Keratinocyte (primary cell): ENCODE measurements around the gene SELENBP1. TPM values are rescaled to one million over a fixed set of nuclear protein-coding genes. Genes with fewer than 3 reads are reported as not detected.

Experiments
- DNase-seq: peaks from one replicate; pipeline ENCODE4 v3.0.0-alpha.2; 2011; ENCODE audit warnings: low read depth, missing footprints, low spot score
- FAIRE-seq: peaks from 2 replicates; lab custom pipeline; 2011; peaks lifted over from hg19 to GRCh38; lab: Jason Lieb, UNC
- H2AFZ ChIP-seq: 2 replicates; pipeline ENCODE4 v1.6.0; 2012; ENCODE audit warnings: low read length, control low read depth, inconsistent platforms; ENCODE audit not compliant: control insufficient read depth
- H3K27ac ChIP-seq: 2 replicates; pipeline ENCODE4 v1.5.1; 2011; ENCODE audit warnings: low read length; ENCODE audit not compliant: control insufficient read depth, insufficient read depth
- H3K27me3 ChIP-seq: 3 replicates; pipeline ENCODE4 v1.6.0; 2011; ENCODE audit warnings: low read length; ENCODE audit not compliant: control insufficient read depth, insufficient read depth; ENCODE audit errors: extremely low read depth
- H3K36me3 ChIP-seq, 2 experiments: 2 replicates in 1 of 2; 3 replicates in 1 of 2; pipeline ENCODE4 v1.5.1; 2011; ENCODE audit warnings: low read length in 2 of 2, mild to moderate bottlenecking in 1 of 2; ENCODE audit not compliant: control insufficient read depth in 2 of 2, insufficient read depth in 2 of 2; ENCODE audit errors: extremely low read depth in 1 of 2
- H3K4me1 ChIP-seq: 3 replicates; pipeline ENCODE4 v1.5.1; 2011; ENCODE audit warnings: low read length; ENCODE audit not compliant: control insufficient read depth, insufficient read depth; ENCODE audit errors: extremely low read depth
- H3K4me2 ChIP-seq: 3 replicates; pipeline ENCODE4 v1.6.0; 2011; ENCODE audit warnings: low read depth, low read length; ENCODE audit not compliant: control insufficient read depth, insufficient read depth; ENCODE audit errors: extremely low read depth
- H3K4me3 ChIP-seq, 3 experiments: fragments of 200-600 bp in 1 of 3; sonication (generic) in 1 of 3; 2 replicates in 2 of 3; 3 replicates in 1 of 3; pipeline ENCODE4 v1.5.1; 2011 to 2016; ENCODE audit warnings: low read length in 3 of 3, mild to moderate bottlenecking in 3 of 3, control low read depth in 2 of 3, inconsistent platforms in 1 of 3, low read depth in 1 of 3, mixed read lengths in 1 of 3, mixed run types in 1 of 3, moderate library complexity in 1 of 3; ENCODE audit not compliant: control insufficient read depth in 2 of 3, insufficient read depth in 2 of 3; ENCODE audit errors: extremely low read depth in 1 of 3
- H3K79me2 ChIP-seq: 2 replicates; pipeline ENCODE4 v1.6.0; 2012; ENCODE audit warnings: low read length; ENCODE audit not compliant: control insufficient read depth, insufficient read depth
- H3K9ac ChIP-seq: 3 replicates; pipeline ENCODE4 v1.6.0; 2011; ENCODE audit warnings: low read length; ENCODE audit not compliant: control insufficient read depth, insufficient read depth; ENCODE audit errors: extremely low read depth
- H3K9me1 ChIP-seq: 3 replicates; pipeline ENCODE4 v1.6.0; 2011; ENCODE audit warnings: low read length; ENCODE audit not compliant: control insufficient read depth, insufficient read depth; ENCODE audit errors: extremely low read depth
- H3K9me3 ChIP-seq: 2 replicates; pipeline ENCODE4 v1.5.1; 2012; ENCODE audit warnings: low read depth, low read length; ENCODE audit not compliant: control insufficient read depth
- H4K20me1 ChIP-seq: 3 replicates; pipeline ENCODE4 v1.6.0; 2011; ENCODE audit warnings: low read length; ENCODE audit not compliant: control insufficient read depth, insufficient read depth; ENCODE audit errors: extremely low read depth
- EZH2 ChIP-seq: IDR thresholded peaks from one replicate; pipeline ENCODE4 v1.6.1; 2012; ENCODE audit warnings: inconsistent platforms, mild to moderate bottlenecking, low read length, moderate library complexity
- dilution Hi-C: fragments of 300-500 bp; cut with MboI; formaldehyde crosslinking; loops from one replicate; pipeline ENCODE4 v1.7.0; 2020; ENCODE audit warnings: low sequenced_read_pairs; ENCODE audit not compliant: extremely low pct_ligation_motif_present
- polyA plus RNA-seq, 5 experiments: library from polyadenylated mRNA; depleted of rRNA in 3 of 5; stranded (reverse) in 3 of 5; stranded (forward) in 1 of 5; unstranded in 1 of 5; fragments of >200 nt; gene quantifications; 1 replicate in 1 of 5; 2 replicates in 3 of 5; 3 replicates in 1 of 5; pipeline versions ENCODE4 v1.2.1 to v1.2.3, GENCODE V29; 2011 to 2012; ENCODE audit warnings: missing spikeins in 2 of 5, low read depth in 1 of 5, low replicate concordance in 1 of 5
- TF ChIP-seq, protein P1 (sequence below), 3 experiments: IDR thresholded peaks in 1 of 3; conservative IDR thresholded peaks in 1 of 3; optimal IDR thresholded peaks in 1 of 3; 2 replicates in 2 of 3; 3 replicates in 1 of 3; pipeline versions ENCODE3 to v1.5.1; 2011; ENCODE audit warnings: low read length in 3 of 3, mild to moderate bottlenecking in 3 of 3, moderate library complexity in 2 of 3, control low read depth in 1 of 3, inconsistent platforms in 1 of 3; ENCODE audit not compliant: insufficient read depth in 2 of 3; ENCODE audit errors: extremely low read depth in 1 of 3

The SELENBP1 gene
- polyA plus RNA-seq, 1 donor (not counting 4 experiments of a cell fraction or from before 2014, with no cell fraction given) = 3.0 TPM

DNA sequence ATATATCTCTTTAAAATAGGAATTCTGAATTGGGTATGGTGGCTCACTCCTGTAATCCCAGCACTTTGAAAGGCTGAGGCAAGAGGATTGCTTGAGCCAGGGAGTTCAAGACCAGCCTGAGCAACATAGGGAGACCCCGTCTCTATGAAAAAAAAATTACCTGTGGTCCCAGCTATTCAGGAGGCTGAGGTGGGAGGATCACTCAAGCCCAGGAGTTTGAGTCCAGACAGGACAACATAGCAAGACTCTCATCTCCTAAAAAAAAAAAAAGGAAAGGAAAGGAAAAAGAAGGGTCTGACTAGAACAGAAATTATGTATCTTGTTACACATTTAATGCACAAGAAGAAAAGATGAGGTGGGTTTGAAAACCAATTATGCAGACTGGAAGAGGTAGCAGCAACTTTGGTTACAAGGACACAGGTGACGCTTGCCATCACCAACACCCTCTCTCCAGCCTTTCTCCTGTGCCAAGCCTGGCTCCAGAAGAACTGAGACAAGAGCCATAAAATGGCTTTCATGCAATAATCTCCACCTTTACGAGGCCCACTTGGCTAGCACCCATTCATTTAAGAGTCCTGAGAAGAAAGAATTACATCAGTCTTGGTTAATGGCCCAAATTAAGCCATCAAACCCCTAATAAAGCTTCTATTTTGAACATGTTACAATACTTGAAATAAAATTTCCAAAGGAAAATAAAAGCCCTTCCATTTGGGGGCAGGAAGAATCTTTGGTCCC, 4.8 kb upstream of the SELENBP1 start:
- no peaks in the 10 kb centered on the region for H3K27me3 ChIP-seq
- no peak for DNase-seq
- H3K9me3 ChIP-seq = no peaks in the 10 kb centered on the region
- no peaks in the 10 kb centered on the region for H3K79me2 ChIP-seq
- no peak overlapping the region for H3K9ac ChIP-seq
- no peak overlapping the region for H3K4me2 ChIP-seq
- H3K9me1 ChIP-seq = no peaks in the 10 kb centered on the region
- peaks cover 1% of the 10 kb centered on the region for H3K4me1 ChIP-seq
- H3K4me3 ChIP-seq = no peak overlapping the region
- no peak overlapping the region for H2AFZ ChIP-seq
- no peak for FAIRE-seq
- no peaks in the 10 kb centered on the region for H4K20me1 ChIP-seq
- no peak for TF ChIP-seq EZH2
- TF ChIP-seq, protein P1, sequence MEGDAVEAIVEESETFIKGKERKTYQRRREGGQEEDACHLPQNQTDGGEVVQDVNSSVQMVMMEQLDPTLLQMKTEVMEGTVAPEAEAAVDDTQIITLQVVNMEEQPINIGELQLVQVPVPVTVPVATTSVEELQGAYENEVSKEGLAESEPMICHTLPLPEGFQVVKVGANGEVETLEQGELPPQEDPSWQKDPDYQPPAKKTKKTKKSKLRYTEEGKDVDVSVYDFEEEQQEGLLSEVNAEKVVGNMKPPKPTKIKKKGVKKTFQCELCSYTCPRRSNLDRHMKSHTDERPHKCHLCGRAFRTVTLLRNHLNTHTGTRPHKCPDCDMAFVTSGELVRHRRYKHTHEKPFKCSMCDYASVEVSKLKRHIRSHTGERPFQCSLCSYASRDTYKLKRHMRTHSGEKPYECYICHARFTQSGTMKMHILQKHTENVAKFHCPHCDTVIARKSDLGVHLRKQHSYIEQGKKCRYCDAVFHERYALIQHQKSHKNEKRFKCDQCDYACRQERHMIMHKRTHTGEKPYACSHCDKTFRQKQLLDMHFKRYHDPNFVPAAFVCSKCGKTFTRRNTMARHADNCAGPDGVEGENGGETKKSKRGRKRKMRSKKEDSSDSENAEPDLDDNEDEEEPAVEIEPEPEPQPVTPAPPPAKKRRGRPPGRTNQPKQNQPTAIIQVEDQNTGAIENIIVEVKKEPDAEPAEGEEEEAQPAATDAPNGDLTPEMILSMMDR (optimal IDR thresholded peaks at IDR 0.05 in 1 of 3, IDR thresholded peaks at IDR 0.05 in 1 of 3, conservative IDR thresholded peaks at IDR 0.05 in 1 of 3; ENCODE audit: extremely low read depth in 1 of 3, insufficient read depth in 2 of 3, low read length in 3 of 3) = no peak
- H3K27ac ChIP-seq = no peak overlapping the region
- dilution Hi-C loops = no loop called here
- no peaks in the 10 kb centered on the region for H3K36me3 ChIP-seq

DNA sequence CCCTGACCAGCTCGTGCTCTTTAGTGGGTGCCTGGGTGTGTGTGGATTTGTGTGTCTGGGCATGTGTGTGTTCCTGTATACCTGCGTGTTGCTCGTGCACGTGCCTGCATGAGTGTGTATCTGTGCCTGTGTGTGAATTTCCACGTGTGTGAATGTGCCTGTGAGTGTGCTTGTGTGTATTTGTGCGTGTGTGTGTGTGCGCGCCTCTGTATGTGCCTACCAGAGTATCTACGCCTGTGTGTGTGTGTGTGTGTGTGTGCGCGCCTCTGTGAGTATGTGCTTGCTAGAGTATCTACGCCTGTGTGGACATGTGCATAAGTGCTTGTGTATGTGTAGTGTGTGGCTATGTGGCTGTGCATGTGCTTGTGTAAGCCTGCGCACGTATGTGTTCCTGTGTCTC, 691 bp upstream of the SELENBP1 start:
- no peaks in the 10 kb centered on the region for H4K20me1 ChIP-seq
- H3K4me1 ChIP-seq = peaks cover 4% of the 10 kb centered on the region
- no peak for FAIRE-seq
- H3K27me3 ChIP-seq = no peaks in the 10 kb centered on the region
- no peak for DNase-seq
- no peaks in the 10 kb centered on the region for H3K36me3 ChIP-seq
- no peaks in the 10 kb centered on the region for H3K79me2 ChIP-seq
- no peak for TF ChIP-seq EZH2
- TF ChIP-seq, protein P1 (optimal IDR thresholded peaks at IDR 0.05 in 1 of 3, IDR thresholded peaks at IDR 0.05 in 1 of 3, conservative IDR thresholded peaks at IDR 0.05 in 1 of 3; ENCODE audit: extremely low read depth in 1 of 3, insufficient read depth in 2 of 3, low read length in 3 of 3) = no peak
- H3K27ac ChIP-seq = no peak overlapping the region
- H3K9ac ChIP-seq = no peak overlapping the region
- H3K4me3 ChIP-seq = no peak overlapping the region
- no peaks in the 10 kb centered on the region for H3K9me3 ChIP-seq
- dilution Hi-C loops = no loop called here
- no peaks in the 10 kb centered on the region for H3K9me1 ChIP-seq
- no peak overlapping the region for H2AFZ ChIP-seq
- no peak overlapping the region for H3K4me2 ChIP-seq
